22Rv1 (cell line): ENCODE results near the gene CHST2.

Experiments
- ZFX ChIP-seq: fragments of 450-650 bp; IDR thresholded peaks from 2 replicates; pipeline ENCODE4 v1.6.1; 2017; ENCODE audit warnings: antibody characterized with exemption, borderline replicate concordance
- TF ChIP-seq, protein P1 (sequence below): fragments of 450-650 bp; IDR thresholded peaks from 2 replicates; pipeline ENCODE4 v1.5.1; 2017; ENCODE audit warnings: mild to moderate bottlenecking

- TF ChIP-seq, protein P1, sequence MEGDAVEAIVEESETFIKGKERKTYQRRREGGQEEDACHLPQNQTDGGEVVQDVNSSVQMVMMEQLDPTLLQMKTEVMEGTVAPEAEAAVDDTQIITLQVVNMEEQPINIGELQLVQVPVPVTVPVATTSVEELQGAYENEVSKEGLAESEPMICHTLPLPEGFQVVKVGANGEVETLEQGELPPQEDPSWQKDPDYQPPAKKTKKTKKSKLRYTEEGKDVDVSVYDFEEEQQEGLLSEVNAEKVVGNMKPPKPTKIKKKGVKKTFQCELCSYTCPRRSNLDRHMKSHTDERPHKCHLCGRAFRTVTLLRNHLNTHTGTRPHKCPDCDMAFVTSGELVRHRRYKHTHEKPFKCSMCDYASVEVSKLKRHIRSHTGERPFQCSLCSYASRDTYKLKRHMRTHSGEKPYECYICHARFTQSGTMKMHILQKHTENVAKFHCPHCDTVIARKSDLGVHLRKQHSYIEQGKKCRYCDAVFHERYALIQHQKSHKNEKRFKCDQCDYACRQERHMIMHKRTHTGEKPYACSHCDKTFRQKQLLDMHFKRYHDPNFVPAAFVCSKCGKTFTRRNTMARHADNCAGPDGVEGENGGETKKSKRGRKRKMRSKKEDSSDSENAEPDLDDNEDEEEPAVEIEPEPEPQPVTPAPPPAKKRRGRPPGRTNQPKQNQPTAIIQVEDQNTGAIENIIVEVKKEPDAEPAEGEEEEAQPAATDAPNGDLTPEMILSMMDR = no peak
- no peak for TF ChIP-seq ZFX
Observed at GRCh38 chr3:143080196-143080595, 39.4 kb upstream of the CHST2 start.
